Measurements from ENCODE around the gene OR5K4.

Gene OR5K4

DNA sequence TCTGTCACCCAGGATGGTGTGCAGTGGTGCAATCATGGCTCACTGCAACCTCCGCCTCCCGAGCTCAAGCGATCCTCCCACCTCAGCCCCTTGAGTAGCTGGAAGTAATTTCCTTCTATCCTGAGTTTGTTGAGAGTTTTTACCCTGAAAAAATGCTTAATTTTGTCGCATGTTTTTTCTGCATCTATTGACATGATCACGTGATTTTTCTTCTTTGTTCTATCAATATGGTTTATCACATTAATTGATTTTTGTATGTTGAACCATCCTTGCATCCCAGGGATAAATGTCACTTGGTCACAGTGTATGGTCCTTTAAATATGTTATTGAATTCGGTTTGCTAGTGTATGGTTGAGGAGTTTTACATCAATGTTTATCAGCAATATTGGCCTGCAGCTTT lies 11.9 kb upstream of the OR5K4 start:
- Histone ChIP-seq H3K4me1 (ENCODE audit: control insufficient read depth in 1 of 2, insufficient read depth in 2 of 2, low read length in 2 of 2) (no peaks in the 10 kb centered on the region), H3K14ac (ENCODE audit: low read length) (no peak overlapping the region), H4K12ac (ENCODE audit: low read depth, low read length) (no peak overlapping the region), H3K79me2 (ENCODE audit: control insufficient read depth, insufficient read depth, low read length, poor library complexity) (no peaks in the 10 kb centered on the region), H4K91ac (ENCODE audit: low read depth, low read length) (no peak overlapping the region), H3K27me3 (ENCODE audit: insufficient read depth, low read length) (no peaks in the 10 kb centered on the region), H4K8ac (ENCODE audit: low read depth, low read length) (no peak overlapping the region), H2AK5ac (ENCODE audit: low read length) (no peak overlapping the region), H2BK5ac (ENCODE audit: low read depth, low read length, poor library complexity) (no peak overlapping the region), H2AFZ (ENCODE audit: insufficient read depth, low read length, poor library complexity) (no peak overlapping the region), H3K9me3 (ENCODE audit: insufficient read depth, low read depth, low read length) (no peaks in the 10 kb centered on the region), H3K4me3 (ENCODE audit: low read depth, low read length) (no peak overlapping the region), H3K9ac (ENCODE audit: low read length) (no peak overlapping the region), H3K23ac (ENCODE audit: low read length) (no peak overlapping the region), H3K36me3 (ENCODE audit: control insufficient read depth in 1 of 2, insufficient read depth in 2 of 2, low read length in 2 of 2) (no peaks in the 10 kb centered on the region), H2BK120ac (ENCODE audit: insufficient read depth, low read length, poor library complexity) (no peak overlapping the region), H3K4ac (ENCODE audit: low read depth, low read length) (no peak overlapping the region), H3K4me2 (ENCODE audit: low read length) (no peak overlapping the region), H3K27ac (ENCODE audit: low read depth, low read length) (no peak overlapping the region), H3K18ac (ENCODE audit: low read length) (no peak overlapping the region), H2BK12ac (ENCODE audit: low read length) (no peak overlapping the region), H3K79me1 (ENCODE audit: low read length) (no peaks in the 10 kb centered on the region)
- no CpG with 5 or more reads among the region's 6 CpGs for WGBS (ENCODE audit: extremely low coverage, insufficient coverage, insufficient read length)
- DNase-seq: no peak

DNA sequence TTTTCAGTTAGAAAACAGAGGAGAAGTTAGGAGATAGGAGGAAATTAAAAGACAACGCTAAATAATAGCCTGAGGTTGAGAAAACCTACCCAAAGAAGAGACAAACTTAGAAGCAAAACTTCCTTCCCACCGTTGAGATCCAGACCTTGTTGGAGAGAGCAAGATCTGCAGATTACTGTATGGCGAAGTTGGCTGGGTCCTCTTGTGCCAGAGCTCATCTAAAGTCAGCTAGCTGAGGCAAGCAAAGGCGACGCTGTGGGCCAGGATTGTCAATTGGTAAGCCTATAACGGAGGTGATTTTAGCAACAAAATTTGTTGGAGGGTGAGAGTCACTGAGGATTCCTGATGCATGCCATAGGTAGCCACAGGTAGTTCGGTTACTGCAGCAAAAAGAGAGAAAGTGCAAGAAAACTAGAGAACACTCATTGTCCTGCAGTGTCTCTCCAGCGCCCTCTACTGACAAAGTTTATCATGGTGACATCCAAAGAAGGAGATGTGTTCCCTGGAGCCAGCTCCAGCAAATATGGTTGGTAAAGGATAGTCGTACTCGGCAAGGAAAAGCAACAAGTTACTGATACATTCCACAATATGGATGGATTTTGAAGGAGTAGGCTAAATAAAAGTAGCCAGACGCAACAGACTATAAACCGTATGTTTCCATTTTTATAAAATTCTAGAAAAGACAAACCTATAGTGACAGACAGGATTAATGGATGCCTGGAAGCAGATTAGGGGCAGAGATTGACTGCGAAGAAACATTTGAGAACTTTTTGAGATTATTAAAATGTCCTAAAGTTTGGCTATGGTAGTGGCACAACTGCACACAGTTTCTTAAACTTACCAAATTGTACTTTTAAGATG lies 9.8 kb upstream of the OR5K4 start:
- Histone ChIP-seq H3K18ac (ENCODE audit: low read length) (no peak overlapping the region), H3K4me2 (ENCODE audit: low read length) (no peak overlapping the region), H3K4me1 (ENCODE audit: control insufficient read depth in 1 of 2, insufficient read depth in 2 of 2, low read length in 2 of 2) (no peaks in the 10 kb centered on the region), H2BK12ac (ENCODE audit: low read length) (no peak overlapping the region), H3K14ac (ENCODE audit: low read length) (no peak overlapping the region), H2BK5ac (ENCODE audit: low read depth, low read length, poor library complexity) (no peak overlapping the region), H3K9me3 (ENCODE audit: insufficient read depth, low read depth, low read length) (no peaks in the 10 kb centered on the region), H3K9ac (ENCODE audit: low read length) (no peak overlapping the region), H2AFZ (ENCODE audit: insufficient read depth, low read length, poor library complexity) (no peak overlapping the region), H3K36me3 (ENCODE audit: control insufficient read depth in 1 of 2, insufficient read depth in 2 of 2, low read length in 2 of 2) (no peaks in the 10 kb centered on the region), H2AK5ac (ENCODE audit: low read length) (no peak overlapping the region), H3K23ac (ENCODE audit: low read length) (no peak overlapping the region), H3K4me3 (ENCODE audit: low read depth, low read length) (no peak overlapping the region), H3K79me2 (ENCODE audit: control insufficient read depth, insufficient read depth, low read length, poor library complexity) (no peaks in the 10 kb centered on the region), H4K8ac (ENCODE audit: low read depth, low read length) (no peak overlapping the region), H3K27ac (ENCODE audit: low read depth, low read length) (no peak overlapping the region), H4K12ac (ENCODE audit: low read depth, low read length) (no peak overlapping the region), H2BK120ac (ENCODE audit: insufficient read depth, low read length, poor library complexity) (no peak overlapping the region), H3K79me1 (ENCODE audit: low read length) (no peaks in the 10 kb centered on the region), H3K4ac (ENCODE audit: low read depth, low read length) (no peak overlapping the region), H4K91ac (ENCODE audit: low read depth, low read length) (no peak overlapping the region), H3K27me3 (ENCODE audit: insufficient read depth, low read length) (no peaks in the 10 kb centered on the region)
- DNase-seq: peak; percentile 47 to 91
- no CpG with 5 or more reads among the region's 13 CpGs for WGBS (ENCODE audit: extremely low coverage, insufficient coverage, insufficient read length)

DNA sequence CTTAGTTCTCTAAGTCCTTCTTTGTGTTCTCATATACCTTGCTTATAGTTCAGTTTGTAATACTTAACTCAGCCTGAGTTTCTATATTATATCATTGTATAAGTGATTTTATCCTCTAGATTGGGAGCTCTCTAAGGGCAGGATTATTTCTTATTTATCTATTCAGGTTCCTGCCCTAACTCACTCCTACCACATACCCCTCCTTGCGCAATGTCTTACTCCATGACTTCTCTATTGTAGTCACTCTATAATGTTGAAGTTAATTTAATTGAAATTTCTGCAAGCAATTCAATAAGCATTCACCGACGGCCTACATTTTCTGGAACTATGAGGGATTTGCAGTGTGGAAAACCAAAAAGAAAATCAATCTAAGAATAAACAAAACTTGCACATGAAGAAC lies 3.6 kb upstream of the OR5K4 start:
- Histone ChIP-seq H3K36me3 (ENCODE audit: control insufficient read depth in 1 of 2, insufficient read depth in 2 of 2, low read length in 2 of 2) (no peaks in the 10 kb centered on the region), H3K23ac (ENCODE audit: low read length) (no peak overlapping the region), H3K27ac (ENCODE audit: low read depth, low read length) (no peak overlapping the region), H3K4me2 (ENCODE audit: low read length) (no peak overlapping the region), H3K79me2 (ENCODE audit: control insufficient read depth, insufficient read depth, low read length, poor library complexity) (no peaks in the 10 kb centered on the region), H4K8ac (ENCODE audit: low read depth, low read length) (no peak overlapping the region), H3K9ac (ENCODE audit: low read length) (no peak overlapping the region), H3K79me1 (ENCODE audit: low read length) (no peaks in the 10 kb centered on the region), H3K4ac (ENCODE audit: low read depth, low read length) (no peak overlapping the region), H2BK5ac (ENCODE audit: low read depth, low read length, poor library complexity) (no peak overlapping the region), H3K27me3 (ENCODE audit: insufficient read depth, low read length) (no peaks in the 10 kb centered on the region), H4K12ac (ENCODE audit: low read depth, low read length) (no peak overlapping the region), H4K91ac (ENCODE audit: low read depth, low read length) (no peak overlapping the region), H3K4me1 (ENCODE audit: control insufficient read depth in 1 of 2, insufficient read depth in 2 of 2, low read length in 2 of 2) (no peaks in the 10 kb centered on the region), H3K18ac (ENCODE audit: low read length) (no peak overlapping the region), H2AFZ (ENCODE audit: insufficient read depth, low read length, poor library complexity) (no peak overlapping the region), H2BK120ac (ENCODE audit: insufficient read depth, low read length, poor library complexity) (no peak overlapping the region), H3K9me3 (ENCODE audit: insufficient read depth, low read depth, low read length) (no peaks in the 10 kb centered on the region), H2AK5ac (ENCODE audit: low read length) (no peak overlapping the region), H3K14ac (ENCODE audit: low read length) (no peak overlapping the region), H2BK12ac (ENCODE audit: low read length) (no peak overlapping the region), H3K4me3 (ENCODE audit: low read depth, low read length) (no peak overlapping the region)
- no CpG with 5 or more reads among the region's 3 CpGs for WGBS (ENCODE audit: extremely low coverage, insufficient coverage, insufficient read length)
- DNase-seq: no peak

DNA sequence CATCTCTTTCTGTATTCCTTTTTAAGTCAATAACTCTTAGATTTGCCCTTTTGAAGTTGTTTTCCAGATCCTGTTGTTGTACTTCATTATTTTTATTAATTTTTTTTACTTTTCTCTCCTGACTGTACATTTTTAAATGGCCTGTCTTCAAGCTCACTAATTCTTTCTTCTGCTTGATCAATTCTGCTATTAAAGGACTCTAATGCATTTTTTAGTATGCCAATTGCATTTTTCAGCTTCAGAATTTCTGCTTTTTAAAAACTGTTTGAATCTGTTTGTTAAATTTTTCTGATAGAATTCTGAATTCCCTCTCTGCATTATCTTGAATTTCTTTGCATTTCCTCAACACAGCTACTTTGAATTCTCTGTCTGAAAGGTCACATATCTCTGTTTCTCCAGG lies 5.6 kb downstream of the OR5K4 start:
- Histone ChIP-seq H2BK120ac (ENCODE audit: insufficient read depth, low read length, poor library complexity) (no peak overlapping the region), H3K27ac (ENCODE audit: low read depth, low read length) (no peak overlapping the region), H3K36me3 (ENCODE audit: control insufficient read depth in 1 of 2, insufficient read depth in 2 of 2, low read length in 2 of 2) (no peaks in the 10 kb centered on the region), H3K23ac (ENCODE audit: low read length) (no peak overlapping the region), H4K12ac (ENCODE audit: low read depth, low read length) (no peak overlapping the region), H3K4me2 (ENCODE audit: low read length) (no peak overlapping the region), H3K79me1 (ENCODE audit: low read length) (no peaks in the 10 kb centered on the region), H3K27me3 (ENCODE audit: insufficient read depth, low read length) (no peaks in the 10 kb centered on the region), H4K91ac (ENCODE audit: low read depth, low read length) (no peak overlapping the region), H2BK5ac (ENCODE audit: low read depth, low read length, poor library complexity) (no peak overlapping the region), H3K14ac (ENCODE audit: low read length) (no peak overlapping the region), H3K4ac (ENCODE audit: low read depth, low read length) (no peak overlapping the region), H2BK12ac (ENCODE audit: low read length) (no peak overlapping the region), H4K8ac (ENCODE audit: low read depth, low read length) (no peak overlapping the region), H3K4me1 (ENCODE audit: control insufficient read depth in 1 of 2, insufficient read depth in 2 of 2, low read length in 2 of 2) (no peaks in the 10 kb centered on the region), H3K9me3 (ENCODE audit: insufficient read depth, low read depth, low read length) (no peaks in the 10 kb centered on the region), H3K18ac (ENCODE audit: low read length) (no peak overlapping the region), H3K9ac (ENCODE audit: low read length) (no peak overlapping the region), H2AK5ac (ENCODE audit: low read length) (no peak overlapping the region), H2AFZ (ENCODE audit: insufficient read depth, low read length, poor library complexity) (no peak overlapping the region), H3K79me2 (ENCODE audit: control insufficient read depth, insufficient read depth, low read length, poor library complexity) (no peaks in the 10 kb centered on the region), H3K4me3 (ENCODE audit: low read depth, low read length) (no peak overlapping the region)
- no peak for DNase-seq

All from trophoblast cell (in vitro differentiated cells and primary cell).